CD14-positive monocyte (primary cell): ENCODE results near the gene TOR1A. TPM values are rescaled to one million over a fixed set of nuclear protein-coding genes. Genes with fewer than 3 reads are reported as not detected.

Experiments
- DNase-seq, 3 donors: peaks; one replicate each; pipeline ENCODE4 v3.0.0-alpha.2; 2011 to 2022
- H2AFZ ChIP-seq: 2 replicates; pipeline ENCODE4 v1.6.0; 2012; ENCODE audit warnings: mild to moderate bottlenecking, low read depth, low read length, inconsistent platforms; ENCODE audit not compliant: insufficient read depth, poor library complexity, severe bottlenecking
- H3K27ac ChIP-seq, 2 donors: 1 replicate in 1 of 2; 2 replicates in 1 of 2; pipeline ENCODE4 v1.5.1; 2012 to 2013; ENCODE audit warnings: low read length in 2 of 2, control low read depth in 1 of 2, inconsistent platforms in 1 of 2, low read depth in 1 of 2, mild to moderate bottlenecking in 1 of 2
- H3K27me3 ChIP-seq, 2 donors: one replicate each; pipeline versions ENCODE4 v1.6.0 to v1.6.1; 2011 to 2013; ENCODE audit warnings: low read length in 2 of 2; ENCODE audit not compliant: control insufficient read depth in 2 of 2, insufficient read depth in 2 of 2
- H3K36me3 ChIP-seq, 2 donors: replicated peaks in 1 of 2; 1 replicate in 1 of 2; 2 replicates in 1 of 2; pipeline versions ENCODE4 v1.5.1 to v1.6.1; 2012 to 2013; ENCODE audit warnings: low read length in 2 of 2, control low read depth in 1 of 2, inconsistent platforms in 1 of 2, mild to moderate bottlenecking in 1 of 2; ENCODE audit not compliant: insufficient read depth in 2 of 2, control insufficient read depth in 1 of 2
- H3K4me1 ChIP-seq, 2 donors: 1 replicate in 1 of 2; 2 replicates in 1 of 2; pipeline versions ENCODE4 v1.5.1 to v1.6.1; 2012 to 2013; ENCODE audit warnings: low read length in 2 of 2, control low read depth in 1 of 2, inconsistent platforms in 1 of 2, mild to moderate bottlenecking in 1 of 2, moderate library complexity in 1 of 2; ENCODE audit not compliant: insufficient read depth in 2 of 2, control insufficient read depth in 1 of 2
- H3K4me2 ChIP-seq: replicated peaks from 2 replicates; pipeline ENCODE3; 2012; ENCODE audit warnings: low read length, moderate library complexity, mild to moderate bottlenecking; ENCODE audit not compliant: poor library complexity, severe bottlenecking; ENCODE audit errors: extremely low read depth
- H3K4me3 ChIP-seq, 3 experiments: fragments of 200-600 bp in 1 of 3; sonication (generic) in 1 of 3; replicated peaks in 1 of 3; 1 replicate in 2 of 3; 2 replicates in 1 of 3; pipeline ENCODE4 v1.5.1; 2011 to 2013; ENCODE audit warnings: low read length in 3 of 3, mild to moderate bottlenecking in 3 of 3, control low read depth in 2 of 3, low read depth in 2 of 3, inconsistent platforms in 1 of 3, moderate library complexity in 1 of 3
- H3K79me2 ChIP-seq: 2 replicates; pipeline ENCODE4 v1.6.0; 2012; ENCODE audit warnings: mild to moderate bottlenecking, control low read depth, inconsistent platforms, low read length, moderate library complexity; ENCODE audit not compliant: insufficient read depth
- H3K9ac ChIP-seq: 2 replicates; pipeline ENCODE4 v1.6.0; 2017; ENCODE audit warnings: low read length, mild to moderate bottlenecking; ENCODE audit not compliant: insufficient read depth, poor library complexity, severe bottlenecking
- H3K9me3 ChIP-seq, 2 donors: replicated peaks in 1 of 2; 1 replicate in 1 of 2; 2 replicates in 1 of 2; pipeline versions ENCODE4 v1.5.1 to v1.6.1; 2012 to 2013; ENCODE audit warnings: low read length in 2 of 2, control low read depth in 1 of 2; ENCODE audit not compliant: control insufficient read depth in 1 of 2, insufficient read depth in 1 of 2
- H4K20me1 ChIP-seq: 2 replicates; pipeline ENCODE4 v1.6.0; 2012; ENCODE audit warnings: mild to moderate bottlenecking, low read length, control low read depth, moderate library complexity; ENCODE audit not compliant: insufficient read depth
- H3K27ac Mint-ChIP-seq, 7 donors: one replicate each; pipeline ENCODE4 v1.8.0; 2020; ENCODE audit warnings: mild to moderate bottlenecking in 7 of 7, mixed read lengths in 7 of 7, moderate library complexity in 6 of 7, inconsistent platforms in 2 of 7
- H3K27me3 Mint-ChIP-seq, 3 donors: one replicate each; pipeline ENCODE4 v1.8.0; 2021 to 2022; ENCODE audit warnings: low read depth in 3 of 3, mild to moderate bottlenecking in 3 of 3, mixed read lengths in 3 of 3, moderate library complexity in 3 of 3, inconsistent platforms in 1 of 3
- H3K36me3 Mint-ChIP-seq, 2 donors: one replicate each; pipeline ENCODE4 v1.8.0; 2020; ENCODE audit warnings: mixed read lengths in 2 of 2, inconsistent platforms in 1 of 2, mild to moderate bottlenecking in 1 of 2
- H3K4me1 Mint-ChIP-seq: one replicate; pipeline ENCODE4 v1.8.0; 2020; ENCODE audit warnings: mild to moderate bottlenecking, mixed read lengths
- H3K4me3 Mint-ChIP-seq, 2 donors: one replicate each; pipeline ENCODE4 v1.8.0; 2020; ENCODE audit warnings: mild to moderate bottlenecking in 2 of 2, mixed read lengths in 2 of 2, moderate library complexity in 1 of 2
- H3K9me3 Mint-ChIP-seq, 7 donors: one replicate each; pipeline ENCODE4 v1.8.0; 2020 to 2022; ENCODE audit warnings: mixed read lengths in 7 of 7, mild to moderate bottlenecking in 6 of 7, moderate library complexity in 6 of 7, inconsistent platforms in 2 of 7
- WGBS: methylation state at CpG from one replicate; pipeline ENCODE4 v1.1.5; 2013; ENCODE audit warnings: missing lambda C conversion rate; ENCODE audit not compliant: insufficient coverage; 5-methylcytosine and 5-hydroxymethylcytosine counted together
- intact Hi-C, 2 donors: fragments of 100-400 bp; cut with micrococcal nuclease; formaldehyde crosslinking; loops; one replicate each; pipeline versions ENCODE4 v1.15.0 to v1.15.1; 2023
- polyA plus RNA-seq, 3 donors: library from polyadenylated mRNA; depleted of rRNA in 1 of 3; unstranded in 2 of 3; stranded (reverse) in 1 of 3; fragments of 300-500 nt in 2 of 3; fragments of >200 nt in 1 of 3; fragmentation: Illumina TruSeq in 2 of 3; gene quantifications; 1 replicate in 2 of 3; 2 replicates in 1 of 3; pipeline ENCODE4 v1.2.3, GENCODE V29; 2012 to 2021
- TF ChIP-seq, protein P1 (sequence below): fragments of 200-600 bp; IDR thresholded peaks from one replicate; pipeline ENCODE4 v1.8.0; 2022; ENCODE audit warnings: antibody characterized with exemption, mild to moderate bottlenecking

TOR1A gene
- polyA plus RNA-seq, 3 donors, result 41.2 to 95.3 (median 89.6) TPM

DNA sequence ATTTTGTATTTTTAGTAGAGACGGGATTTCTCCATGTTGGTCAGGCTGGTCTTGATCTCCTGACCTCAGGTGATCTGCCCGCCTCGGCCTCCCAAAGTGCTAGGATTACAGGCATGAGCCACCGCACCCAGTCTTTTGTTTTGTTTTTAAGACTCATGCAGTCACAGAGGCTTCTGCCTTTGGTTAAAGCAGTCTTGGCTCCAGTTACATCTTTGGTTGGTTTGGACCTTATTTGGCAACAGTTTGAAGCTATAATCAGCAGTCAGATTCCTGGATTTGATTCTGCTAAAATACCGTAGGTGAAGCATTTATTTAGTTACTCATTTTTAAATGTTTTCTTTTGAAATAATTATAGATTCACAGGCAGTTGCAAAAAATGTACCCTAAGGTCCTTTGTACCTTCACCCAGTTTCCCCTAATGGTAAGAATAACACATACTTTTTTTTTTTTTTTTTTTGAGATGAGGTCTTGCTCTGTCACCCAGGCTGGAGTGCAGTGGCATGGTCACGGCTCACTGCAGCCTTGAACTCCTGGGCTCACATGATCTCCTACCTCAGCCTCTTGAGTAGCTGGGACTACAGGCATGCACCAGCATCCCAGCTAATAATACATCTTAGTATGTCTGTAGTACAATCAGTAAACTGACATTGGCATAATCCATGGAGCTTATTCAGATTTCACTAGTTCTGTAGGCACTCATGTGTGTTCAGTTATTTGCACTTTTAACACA is 27.1 kb upstream of the TOR1A start:
- Mint-ChIP-seq H3K27ac (no peak overlapping the region), H3K4me1 (peaks cover 8% of the 10 kb centered on the region), H3K27me3 (no peaks in the 10 kb centered on the region), H3K9me3 (peaks cover 0 to 3% (median 0%) of the 10 kb centered on the region in 7 donors), H3K36me3 (peaks cover 62 to 67% of the 10 kb centered on the region in 2 donors), H3K4me3 (no peak overlapping the region)
- DNase-seq, result no peak
- Histone ChIP-seq H4K20me1 (no peaks in the 10 kb centered on the region), H3K36me3 (peaks cover 43 to 58% of the 10 kb centered on the region in 2 donors), H3K27ac (no peak overlapping the region), H3K79me2 (no peaks in the 10 kb centered on the region), H3K4me2 (no peak overlapping the region), H3K4me3 (no peak overlapping the region), H3K9ac (no peak overlapping the region), H3K9me3 (no peaks in the 10 kb centered on the region), H2AFZ (no peak overlapping the region), H3K4me1 (peaks cover 7 to 11% of the 10 kb centered on the region in 2 donors), H3K27me3 (no peaks in the 10 kb centered on the region)
- TF ChIP-seq, protein P1, sequence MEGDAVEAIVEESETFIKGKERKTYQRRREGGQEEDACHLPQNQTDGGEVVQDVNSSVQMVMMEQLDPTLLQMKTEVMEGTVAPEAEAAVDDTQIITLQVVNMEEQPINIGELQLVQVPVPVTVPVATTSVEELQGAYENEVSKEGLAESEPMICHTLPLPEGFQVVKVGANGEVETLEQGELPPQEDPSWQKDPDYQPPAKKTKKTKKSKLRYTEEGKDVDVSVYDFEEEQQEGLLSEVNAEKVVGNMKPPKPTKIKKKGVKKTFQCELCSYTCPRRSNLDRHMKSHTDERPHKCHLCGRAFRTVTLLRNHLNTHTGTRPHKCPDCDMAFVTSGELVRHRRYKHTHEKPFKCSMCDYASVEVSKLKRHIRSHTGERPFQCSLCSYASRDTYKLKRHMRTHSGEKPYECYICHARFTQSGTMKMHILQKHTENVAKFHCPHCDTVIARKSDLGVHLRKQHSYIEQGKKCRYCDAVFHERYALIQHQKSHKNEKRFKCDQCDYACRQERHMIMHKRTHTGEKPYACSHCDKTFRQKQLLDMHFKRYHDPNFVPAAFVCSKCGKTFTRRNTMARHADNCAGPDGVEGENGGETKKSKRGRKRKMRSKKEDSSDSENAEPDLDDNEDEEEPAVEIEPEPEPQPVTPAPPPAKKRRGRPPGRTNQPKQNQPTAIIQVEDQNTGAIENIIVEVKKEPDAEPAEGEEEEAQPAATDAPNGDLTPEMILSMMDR, result no peak
- intact Hi-C loops, result no loop called here
- 100% methylated on average over 1 of the region's 6 CpGs for WGBS

DNA sequence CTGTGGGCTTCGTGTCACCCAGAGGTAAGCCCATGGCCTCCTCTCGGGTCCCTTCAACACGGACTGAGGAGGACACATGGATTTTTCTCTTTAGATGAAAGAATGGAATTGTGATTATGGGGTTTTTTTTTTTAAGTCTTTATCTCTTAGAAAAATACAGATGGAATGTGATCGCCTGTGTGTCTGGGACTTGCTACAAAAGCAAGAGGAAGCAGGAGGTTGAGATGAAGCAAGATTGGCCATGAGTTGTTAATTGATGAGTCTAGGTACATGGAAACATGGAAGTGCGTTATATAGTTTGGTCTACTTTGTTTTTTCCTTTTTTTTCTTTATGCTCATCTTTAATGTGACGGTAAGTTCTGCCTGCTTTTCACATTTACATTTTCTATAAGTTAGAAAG is 26.0 kb upstream of the TOR1A start:
- Histone ChIP-seq H3K9me3 (no peaks in the 10 kb centered on the region), H3K4me2 (no peak overlapping the region), H3K4me1 (peaks cover 7 to 11% of the 10 kb centered on the region in 2 donors), H3K4me3 (no peak overlapping the region), H3K27me3 (no peaks in the 10 kb centered on the region), H3K27ac (no peak overlapping the region), H3K9ac (no peak overlapping the region), H4K20me1 (no peaks in the 10 kb centered on the region), H3K79me2 (no peaks in the 10 kb centered on the region), H2AFZ (no peak overlapping the region), H3K36me3 (peaks cover 37 to 49% of the 10 kb centered on the region in 2 donors)
- Mint-ChIP-seq H3K36me3 (peaks cover 52 to 56% of the 10 kb centered on the region in 2 donors), H3K9me3 (peaks cover 0 to 3% (median 0%) of the 10 kb centered on the region in 7 donors), H3K27me3 (no peaks in the 10 kb centered on the region), H3K4me3 (no peak overlapping the region), H3K27ac (no peak overlapping the region), H3K4me1 (peaks cover 15% of the 10 kb centered on the region)
- WGBS, result 33% methylated on average over 1 of the region's 6 CpGs
- no peak for DNase-seq
- intact Hi-C loops, result no loop called here
- TF ChIP-seq, protein P1, result no peak
